ENCODE measurements around the gene CISD3. TPM values are rescaled to one million over a fixed set of nuclear protein-coding genes. Genes with fewer than 3 reads are reported as not detected.
A peak's percentile ranks its signal among the peaks of the same experiment; 100 is the strongest.

Gene CISD3
- total RNA-seq, 1 donor from 2014 or later: 9.0 TPM

- H3K27me3 Mint-ChIP-seq (ENCODE audit: low read depth): peaks cover 4% of the 10 kb centered on the region
- DNase-seq (ENCODE audit: low read depth, low spot score): no peak
- H3K36me3 Mint-ChIP-seq (ENCODE audit: low read depth): no peaks in the 10 kb centered on the region
- no peak overlapping the region for H3K4me3 Mint-ChIP-seq
- peaks cover 15% of the 10 kb centered on the region for H3K4me1 Mint-ChIP-seq
- TF ChIP-seq, protein P1, sequence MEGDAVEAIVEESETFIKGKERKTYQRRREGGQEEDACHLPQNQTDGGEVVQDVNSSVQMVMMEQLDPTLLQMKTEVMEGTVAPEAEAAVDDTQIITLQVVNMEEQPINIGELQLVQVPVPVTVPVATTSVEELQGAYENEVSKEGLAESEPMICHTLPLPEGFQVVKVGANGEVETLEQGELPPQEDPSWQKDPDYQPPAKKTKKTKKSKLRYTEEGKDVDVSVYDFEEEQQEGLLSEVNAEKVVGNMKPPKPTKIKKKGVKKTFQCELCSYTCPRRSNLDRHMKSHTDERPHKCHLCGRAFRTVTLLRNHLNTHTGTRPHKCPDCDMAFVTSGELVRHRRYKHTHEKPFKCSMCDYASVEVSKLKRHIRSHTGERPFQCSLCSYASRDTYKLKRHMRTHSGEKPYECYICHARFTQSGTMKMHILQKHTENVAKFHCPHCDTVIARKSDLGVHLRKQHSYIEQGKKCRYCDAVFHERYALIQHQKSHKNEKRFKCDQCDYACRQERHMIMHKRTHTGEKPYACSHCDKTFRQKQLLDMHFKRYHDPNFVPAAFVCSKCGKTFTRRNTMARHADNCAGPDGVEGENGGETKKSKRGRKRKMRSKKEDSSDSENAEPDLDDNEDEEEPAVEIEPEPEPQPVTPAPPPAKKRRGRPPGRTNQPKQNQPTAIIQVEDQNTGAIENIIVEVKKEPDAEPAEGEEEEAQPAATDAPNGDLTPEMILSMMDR (conservative IDR thresholded peaks at IDR 0.05): no peak
- H3K9me3 Mint-ChIP-seq: no peaks in the 10 kb centered on the region
- H3K27ac Mint-ChIP-seq (ENCODE audit: unreplicated experiment): no peak overlapping the region
These were observed 39.0 kb upstream of the CISD3 start for GRCh38 chr17:38691154-38691553.

DNA sequence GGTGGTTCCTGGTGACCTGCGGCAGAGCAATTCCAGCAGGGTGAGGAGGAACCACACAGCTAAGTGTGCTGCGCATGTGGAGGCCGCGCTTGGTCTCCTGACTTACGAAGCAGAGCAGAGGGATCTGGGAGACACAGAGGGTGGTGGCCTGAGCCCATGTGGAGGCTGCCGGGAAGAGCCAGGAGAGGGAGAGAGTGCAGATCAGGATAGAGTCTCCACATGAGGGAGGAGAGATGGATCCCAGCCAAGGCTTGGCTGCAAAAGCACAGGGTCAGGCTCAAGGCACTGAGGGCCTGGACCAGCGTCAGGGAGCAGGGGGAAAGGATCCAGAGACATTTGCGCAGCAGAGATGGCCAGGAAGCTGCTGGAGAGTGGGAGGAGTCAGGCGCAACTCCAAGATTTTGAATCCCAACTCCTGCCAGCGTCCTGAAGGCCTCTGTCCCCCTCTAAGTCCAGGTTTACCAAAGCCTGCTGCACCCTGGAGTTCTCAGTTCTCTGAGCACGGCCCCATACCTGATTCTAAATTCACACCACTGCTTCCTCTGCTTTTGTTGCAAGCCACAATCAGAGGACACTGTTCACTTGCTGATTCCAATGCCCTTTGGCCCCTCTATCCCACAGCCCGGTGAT lies 36.3 kb upstream of the CISD3 start:
- H3K4me3 Mint-ChIP-seq: no peak overlapping the region
- H3K36me3 Mint-ChIP-seq (ENCODE audit: low read depth): no peaks in the 10 kb centered on the region
- peaks cover 18% of the 10 kb centered on the region for H3K4me1 Mint-ChIP-seq
- no peaks in the 10 kb centered on the region for H3K9me3 Mint-ChIP-seq
- TF ChIP-seq, protein P1 (conservative IDR thresholded peaks at IDR 0.05): no peak
- DNase-seq (ENCODE audit: low read depth, low spot score): no peak
- peak overlapping the region; percentile 80 for H3K27ac Mint-ChIP-seq (ENCODE audit: unreplicated experiment)
- peaks cover 21% of the 10 kb centered on the region for H3K27me3 Mint-ChIP-seq (ENCODE audit: low read depth)

DNA sequence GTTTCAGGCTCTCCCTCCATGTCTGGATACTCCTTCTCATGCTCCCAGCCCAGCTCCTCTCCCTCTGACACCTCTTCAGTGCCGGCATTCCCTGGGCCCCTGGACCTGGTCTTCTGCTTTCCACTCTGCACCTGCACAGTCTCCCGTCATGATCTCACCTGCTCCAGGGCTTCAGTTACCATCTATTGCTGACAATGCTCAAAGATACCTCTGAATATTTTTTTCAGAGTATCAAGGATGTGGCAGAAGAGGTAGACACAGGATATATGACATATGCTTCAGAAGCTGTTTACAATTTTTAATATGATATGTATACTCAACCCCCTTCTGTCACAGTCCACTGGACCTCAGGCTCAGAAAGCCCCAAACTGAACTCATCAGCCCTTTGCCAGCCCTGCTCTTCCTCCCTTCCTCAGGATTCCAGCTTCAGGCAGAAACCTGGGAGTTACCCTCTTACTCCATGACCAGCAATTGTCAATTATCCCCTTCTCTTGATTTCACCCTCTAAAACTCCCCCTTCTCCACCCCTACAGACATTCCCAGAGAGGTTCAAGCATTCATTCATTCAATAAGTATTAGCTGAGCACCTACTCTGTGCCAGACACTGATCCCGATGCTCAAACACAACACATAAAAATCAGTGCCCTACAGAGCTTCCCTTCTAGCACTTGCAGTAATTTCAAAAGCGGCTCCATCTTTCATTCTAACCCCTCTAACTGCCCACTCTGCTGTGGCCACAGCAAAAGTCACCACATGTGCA lies 32.9 kb upstream of the CISD3 start:
- TF ChIP-seq, protein P1 (conservative IDR thresholded peaks at IDR 0.05): no peak
- no peaks in the 10 kb centered on the region for H3K9me3 Mint-ChIP-seq
- no peaks in the 10 kb centered on the region for H3K36me3 Mint-ChIP-seq (ENCODE audit: low read depth)
- H3K4me1 Mint-ChIP-seq: peaks cover 28% of the 10 kb centered on the region
- H3K27ac Mint-ChIP-seq (ENCODE audit: unreplicated experiment): no peak overlapping the region
- peaks cover 42% of the 10 kb centered on the region for H3K27me3 Mint-ChIP-seq (ENCODE audit: low read depth)
- H3K4me3 Mint-ChIP-seq: no peak overlapping the region
- DNase-seq (ENCODE audit: low read depth, low spot score): no peak

GRCh38 chr17:38698760-38699159 lies 31.4 kb upstream of the CISD3 start:
- DNase-seq (ENCODE audit: low read depth, low spot score): no peak
- TF ChIP-seq, protein P1 (conservative IDR thresholded peaks at IDR 0.05): no peak
- Mint-ChIP-seq H3K9me3 (no peaks in the 10 kb centered on the region), H3K27me3 (ENCODE audit: low read depth) (peaks cover 57% of the 10 kb centered on the region), H3K36me3 (ENCODE audit: low read depth) (no peaks in the 10 kb centered on the region), H3K27ac (ENCODE audit: unreplicated experiment) (no peak overlapping the region), H3K4me1 (peaks cover 36% of the 10 kb centered on the region), H3K4me3 (no peak overlapping the region)

DNA sequence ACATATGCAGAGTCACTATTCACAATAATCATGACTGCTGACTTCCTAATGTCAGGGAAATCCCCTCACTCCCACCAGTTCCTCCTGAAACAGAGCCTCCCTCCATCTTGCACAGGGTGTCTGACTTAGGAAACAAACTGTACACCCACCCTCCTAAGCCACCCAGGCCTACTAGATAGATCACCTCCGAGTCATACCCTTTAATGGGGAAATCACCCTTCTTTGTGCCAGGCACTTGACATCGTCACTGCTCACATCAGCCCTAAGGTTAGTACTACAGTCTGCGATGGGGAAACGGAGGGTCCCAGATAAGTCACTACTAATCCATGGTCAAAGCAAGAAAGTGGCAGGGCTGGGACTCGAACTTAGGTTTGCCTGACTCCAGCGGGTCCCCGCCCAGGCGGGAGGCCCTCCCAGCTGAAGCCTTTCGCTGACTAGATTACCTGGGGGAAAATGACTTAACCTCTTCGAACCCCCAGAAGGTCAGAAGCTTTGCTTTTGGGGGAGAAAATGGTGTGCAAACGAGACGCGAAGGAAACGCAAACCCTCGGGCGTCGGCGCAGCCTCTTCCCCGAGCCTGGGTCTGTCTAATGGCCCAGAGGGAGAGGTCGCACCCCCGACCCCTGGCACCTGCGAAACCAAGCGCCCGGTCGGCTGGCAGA lies 28.5 kb upstream of the CISD3 start:
- TF ChIP-seq, protein P1 (conservative IDR thresholded peaks at IDR 0.05): no peak
- no peak for DNase-seq (ENCODE audit: low read depth, low spot score)
- H3K36me3 Mint-ChIP-seq (ENCODE audit: low read depth): no peaks in the 10 kb centered on the region
- peaks cover 44% of the 10 kb centered on the region for H3K4me1 Mint-ChIP-seq
- peaks cover 72% of the 10 kb centered on the region for H3K27me3 Mint-ChIP-seq (ENCODE audit: low read depth)
- peak overlapping the region; percentile 86 for H3K4me3 Mint-ChIP-seq
- no peaks in the 10 kb centered on the region for H3K9me3 Mint-ChIP-seq
- no peak overlapping the region for H3K27ac Mint-ChIP-seq (ENCODE audit: unreplicated experiment)
